ENCODE data around the gene HSPB7.

GRCh38 chr1:16042096-16042495 lies 24.3 kb upstream of the HSPB7 start:
- no peak for TF ChIP-seq CTCF (IDR thresholded peaks at IDR 0.05)
- no peak for TF ChIP-seq EZH2 (IDR thresholded peaks at IDR 0.05)
- TF ChIP-seq EZH2phosphoT487 (IDR thresholded peaks at IDR 0.05), result no peak
